Ectodermal cell (in vitro differentiated cells): ENCODE data around the gene GOLM1.

Source experiments
- H3K27ac ChIP-seq: 2 replicates; pipeline ENCODE4 v1.7.0; 2013; ENCODE audit warnings: mild to moderate bottlenecking, low read depth, low read length; ENCODE audit not compliant: insufficient read depth, poor library complexity, severe bottlenecking
- H3K27me3 ChIP-seq: 2 replicates; pipeline ENCODE4 v1.7.0; 2013; ENCODE audit warnings: mild to moderate bottlenecking, low read length; ENCODE audit not compliant: insufficient read depth, control insufficient read depth, poor library complexity, severe bottlenecking
- H3K36me3 ChIP-seq: one replicate; pipeline ENCODE4 v1.7.0; 2013; ENCODE audit warnings: low read length; ENCODE audit not compliant: control insufficient read depth, insufficient read depth
- H3K4me1 ChIP-seq: one replicate; pipeline ENCODE4 v1.7.0; 2013; ENCODE audit warnings: low read length; ENCODE audit not compliant: control insufficient read depth, insufficient read depth
- H3K4me3 ChIP-seq: 2 replicates; pipeline ENCODE4 v1.7.0; 2013; ENCODE audit warnings: low read depth, low read length, control low read depth; ENCODE audit not compliant: insufficient read depth
- H3K9me3 ChIP-seq: 2 replicates; pipeline ENCODE4 v1.7.0; 2013; ENCODE audit warnings: mild to moderate bottlenecking, low read length, moderate library complexity; ENCODE audit not compliant: control insufficient read depth
- WGBS, 2 experiments: methylation state at CpG; one replicate each; pipeline ENCODE4 v1.1.7; 2013; ENCODE audit warnings: missing lambda C conversion rate in 2 of 2; 5-methylcytosine and 5-hydroxymethylcytosine counted together

The GOLM1 gene

DNA sequence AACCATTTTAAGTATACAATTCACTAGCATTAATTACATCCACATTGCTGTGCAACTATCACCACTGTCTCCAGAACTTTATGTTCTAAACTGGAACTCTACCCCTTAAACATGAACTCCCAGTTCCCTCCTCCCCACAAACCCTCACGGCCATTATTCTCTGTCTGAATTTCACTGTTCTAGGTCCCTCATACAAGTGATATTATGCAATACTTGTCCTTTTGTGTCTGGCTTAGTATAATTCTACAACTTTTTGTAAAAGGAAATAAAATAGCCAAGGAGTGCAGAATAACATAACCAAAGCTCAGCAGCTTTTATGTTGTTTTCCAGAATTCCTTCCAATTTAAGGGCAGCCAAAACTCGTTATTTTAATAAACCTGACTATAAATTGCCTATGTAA, 105.2 kb downstream of the GOLM1 start:
- Histone ChIP-seq H3K9me3 (no peaks in the 10 kb centered on the region), H3K27ac (no peak overlapping the region), H3K36me3 (peaks cover 13% of the 10 kb centered on the region), H3K4me1 (no peaks in the 10 kb centered on the region), H3K4me3 (no peak overlapping the region), H3K27me3 (no peaks in the 10 kb centered on the region)
- 80 to 90% methylated on average over 1 of the region's 2 CpGs for WGBS, 2 experiments

DNA sequence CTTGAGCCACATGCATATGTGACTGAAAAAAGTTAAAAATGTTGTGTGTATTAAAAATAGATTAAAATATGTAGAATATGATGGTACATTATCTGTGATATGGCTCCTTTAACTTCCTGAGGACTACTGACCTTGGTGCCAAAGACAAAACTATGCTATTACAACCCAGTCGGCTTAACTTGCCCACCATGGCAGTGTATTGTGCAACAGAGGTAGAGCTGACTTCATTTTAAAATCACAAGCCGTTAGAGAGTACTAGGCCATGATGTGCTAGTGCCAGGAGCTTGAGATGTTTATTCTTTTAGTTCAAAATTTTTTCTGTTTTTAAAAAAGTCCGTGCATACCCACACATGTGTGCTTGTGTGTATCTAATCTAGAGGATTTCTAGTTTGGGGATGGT, 112.1 kb downstream of the GOLM1 start:
- Histone ChIP-seq H3K9me3 (no peaks in the 10 kb centered on the region), H3K4me1 (no peaks in the 10 kb centered on the region), H3K4me3 (no peak overlapping the region), H3K36me3 (peaks cover 3% of the 10 kb centered on the region), H3K27ac (no peak overlapping the region), H3K27me3 (no peaks in the 10 kb centered on the region)
- 92 to 97% methylated on average over 3 of the region's 3 CpGs for WGBS, 2 experiments

DNA sequence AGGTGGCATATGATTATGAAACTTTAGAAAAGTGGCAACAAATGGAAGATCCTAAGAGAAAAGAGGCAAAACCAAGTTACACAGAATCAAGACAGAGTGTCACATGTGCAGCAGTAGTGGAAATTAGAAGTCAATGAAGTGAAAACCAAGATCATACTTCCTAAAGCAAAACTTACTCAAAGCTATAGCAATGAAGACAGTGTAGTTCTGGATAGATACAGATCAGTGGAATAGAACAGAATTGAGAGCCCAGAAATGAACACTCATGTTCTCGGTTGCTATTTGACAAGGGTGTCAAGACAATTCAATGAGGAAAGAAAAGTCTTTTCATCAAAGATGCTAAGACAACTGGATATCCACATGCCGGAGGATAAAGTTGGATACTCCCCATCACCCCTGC, 114.9 kb downstream of the GOLM1 start:
- H3K27me3 ChIP-seq: no peaks in the 10 kb centered on the region
- 93% methylated on average over 2 of the region's 2 CpGs for WGBS, 2 experiments
- H3K4me1 ChIP-seq: no peaks in the 10 kb centered on the region
- no peak overlapping the region for H3K27ac ChIP-seq
- no peaks in the 10 kb centered on the region for H3K9me3 ChIP-seq
- no peak overlapping the region for H3K4me3 ChIP-seq
- H3K36me3 ChIP-seq: peaks cover 3% of the 10 kb centered on the region

DNA sequence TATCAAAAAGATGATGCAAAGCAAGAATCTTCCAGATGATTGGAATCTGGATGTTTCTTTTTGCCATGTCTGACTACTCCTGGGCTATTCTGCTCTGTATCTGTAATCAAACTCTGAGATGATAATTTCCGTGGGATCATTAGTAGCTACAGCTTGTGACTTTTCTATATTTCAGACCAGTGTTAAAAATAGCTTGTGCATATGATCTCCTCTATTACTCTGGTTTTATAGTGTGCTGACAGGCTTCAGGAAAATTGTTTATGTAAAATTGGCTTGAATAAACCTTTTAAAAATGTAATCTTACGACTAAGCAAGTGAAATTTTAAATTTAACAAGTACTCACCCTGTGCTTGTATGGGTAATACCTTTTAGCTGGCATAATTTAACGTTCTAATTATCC, 118.0 kb downstream of the GOLM1 start:
- Histone ChIP-seq H3K9me3 (no peaks in the 10 kb centered on the region), H3K4me1 (no peaks in the 10 kb centered on the region), H3K4me3 (no peak overlapping the region), H3K27me3 (no peaks in the 10 kb centered on the region), H3K27ac (no peak overlapping the region), H3K36me3 (peaks cover 7% of the 10 kb centered on the region)
- 96 to 100% methylated on average over 1 to 2 of the region's 3 CpGs for WGBS, 2 experiments

DNA sequence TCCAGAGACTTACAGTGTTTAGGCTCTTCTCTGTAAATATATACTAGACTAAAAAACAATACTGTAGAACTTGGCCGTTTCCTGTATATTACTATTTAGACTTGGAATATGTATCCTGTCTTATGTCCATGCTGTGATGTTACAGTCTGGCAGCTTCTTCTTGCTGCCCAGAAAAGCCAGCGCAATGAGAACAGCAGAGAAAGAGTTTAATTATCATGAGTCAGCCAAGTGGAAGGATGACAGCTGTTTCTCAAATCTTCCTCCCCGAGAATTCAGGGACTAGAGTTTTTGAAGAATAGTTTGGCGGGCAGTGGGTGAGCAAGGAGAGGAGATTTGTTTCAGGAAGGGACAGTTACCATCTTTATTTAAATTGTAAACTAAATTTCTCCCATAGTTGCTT, 120.9 kb downstream of the GOLM1 start:
- no peak overlapping the region for H3K27ac ChIP-seq
- H3K27me3 ChIP-seq: no peaks in the 10 kb centered on the region
- H3K9me3 ChIP-seq: no peaks in the 10 kb centered on the region
- no peak overlapping the region for H3K4me3 ChIP-seq
- H3K4me1 ChIP-seq: no peaks in the 10 kb centered on the region
- H3K36me3 ChIP-seq: peaks cover 7% of the 10 kb centered on the region
- 91 to 94% methylated on average over 3 to 4 of the region's 4 CpGs for WGBS, 2 experiments
